Measurements from ENCODE around the gene FBXL20.
"Not testable (repeated sequence)": the region's sequence is repeated elsewhere in the genome, so short reads cannot be mapped to it uniquely, and the experiment has no call there.

Gene FBXL20

DNA sequence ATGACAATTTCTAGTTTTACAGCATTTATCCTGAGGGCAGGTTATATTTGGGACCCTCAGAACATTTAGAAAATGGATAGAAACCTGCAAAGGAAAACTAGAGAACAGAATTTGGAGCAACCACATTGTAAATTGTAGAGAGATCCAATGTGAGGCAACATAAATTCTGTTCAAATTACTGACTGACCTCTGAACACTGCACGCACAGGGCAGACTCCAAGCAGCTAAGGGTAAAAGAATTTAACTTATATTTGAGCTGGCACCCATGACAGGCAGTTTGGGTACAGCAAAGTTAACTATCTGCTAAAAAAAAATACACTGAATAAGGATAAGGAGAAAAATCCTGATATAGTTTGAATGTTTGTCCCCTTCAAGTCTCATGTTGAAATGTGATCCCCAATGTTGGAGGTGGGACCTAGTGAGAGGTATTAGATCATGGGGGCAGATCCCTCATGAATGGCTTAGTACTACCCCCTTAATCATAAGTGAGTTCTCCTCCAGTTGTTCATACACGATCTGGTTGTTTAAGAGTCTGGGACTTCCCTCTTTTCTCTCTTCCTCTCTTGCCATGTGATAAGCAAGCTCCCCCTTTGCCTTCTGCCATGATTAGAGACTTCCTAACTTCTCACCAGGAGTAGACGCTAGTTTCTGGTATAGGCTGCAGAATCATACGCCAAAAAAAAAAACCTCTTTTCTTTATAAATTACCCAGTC is 75.7 kb downstream of the FBXL20 start:
- no peak for FAIRE-seq

DNA sequence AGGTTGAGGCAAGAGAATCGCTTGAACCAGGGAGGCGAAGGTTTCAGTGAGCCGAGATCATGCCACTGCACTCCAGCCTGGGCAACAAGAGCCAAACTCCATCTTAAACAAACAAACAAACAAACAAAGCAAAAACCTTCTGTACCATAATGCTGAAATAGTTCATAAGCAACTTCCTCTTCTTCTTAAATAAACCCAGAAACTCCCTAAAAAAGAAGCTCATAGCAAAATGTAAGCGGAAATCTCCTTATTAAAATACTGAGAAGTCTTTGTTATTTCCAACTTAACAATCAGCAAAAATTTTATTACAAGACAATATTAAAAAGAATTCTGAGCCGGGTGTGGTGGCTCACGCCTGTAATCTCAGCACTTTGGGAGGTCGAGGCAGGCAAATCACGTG is 82.8 kb downstream of the FBXL20 start:
- FAIRE-seq = no peak

DNA sequence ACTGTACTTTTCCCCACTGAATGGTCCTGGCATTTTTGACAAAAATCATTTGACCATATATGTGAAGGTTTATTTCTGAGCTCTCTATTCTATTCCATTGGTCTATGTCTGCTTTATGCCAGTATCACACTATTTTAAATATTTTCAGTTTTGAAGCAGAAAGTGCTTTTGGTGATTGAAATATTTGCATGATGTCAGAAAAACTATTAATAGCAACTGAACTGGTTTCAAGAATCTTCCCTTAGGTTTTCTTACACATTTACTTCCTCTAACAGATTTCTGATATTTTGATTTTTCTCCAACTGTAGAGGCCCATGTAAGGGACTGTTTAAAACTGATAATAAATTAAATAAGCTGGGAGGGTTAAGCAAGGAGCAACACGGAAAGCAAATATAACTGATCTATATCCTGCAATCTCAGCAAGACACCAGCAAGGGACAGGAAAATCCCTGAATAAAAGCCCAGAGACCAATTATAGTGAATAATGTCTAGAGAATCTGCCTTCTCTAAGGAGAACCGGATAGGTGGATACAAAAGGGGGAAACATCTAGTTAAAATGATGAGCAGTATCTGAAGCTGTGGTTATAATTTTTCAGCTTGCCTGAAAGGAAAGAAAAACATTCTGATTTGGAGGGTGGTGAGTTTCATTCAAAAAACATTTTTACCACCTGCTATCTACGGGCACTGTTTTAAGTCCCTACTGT is 94.8 kb downstream of the FBXL20 start:
- no peak for FAIRE-seq

DNA sequence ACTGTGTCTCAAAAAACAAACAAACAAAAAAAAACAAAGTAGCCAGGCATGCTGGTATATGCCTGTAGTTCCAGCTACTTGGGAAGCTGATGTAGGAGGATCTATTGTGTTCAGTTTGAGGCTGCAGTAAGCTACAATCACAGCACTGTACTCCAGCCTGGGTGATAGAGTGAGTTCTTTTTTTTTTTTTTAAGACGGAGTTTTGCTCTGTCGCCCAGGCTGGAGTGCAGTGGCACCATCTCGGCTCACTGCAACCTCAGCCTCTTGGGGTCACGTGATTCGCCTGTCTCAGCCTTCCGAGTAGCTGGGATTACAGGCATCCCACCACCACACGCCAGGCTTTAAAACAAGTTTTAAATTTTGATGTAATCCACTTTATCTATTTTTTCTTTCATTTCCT is 95.4 kb downstream of the FBXL20 start:
- FAIRE-seq = no peak

DNA sequence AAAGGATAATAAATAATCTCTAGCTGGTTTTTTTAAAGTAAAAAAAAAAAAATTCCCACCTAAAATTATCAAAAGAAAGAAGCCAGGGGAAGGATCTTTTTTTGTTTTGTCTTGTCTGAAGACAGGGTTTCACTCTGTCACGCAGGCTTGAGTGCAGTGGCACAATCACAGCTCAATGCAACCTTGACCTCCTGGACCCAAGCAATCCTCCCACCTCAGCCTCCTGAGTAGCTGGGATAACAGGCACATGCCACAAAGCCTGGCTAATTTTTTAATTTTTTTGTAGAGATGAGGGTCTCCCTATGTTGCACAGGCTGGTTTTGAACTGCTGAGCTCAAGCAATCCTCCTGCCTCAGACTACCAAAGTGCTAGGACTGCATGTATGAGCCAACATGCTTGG is 97.2 kb downstream of the FBXL20 start:
- FAIRE-seq = no peak

DNA sequence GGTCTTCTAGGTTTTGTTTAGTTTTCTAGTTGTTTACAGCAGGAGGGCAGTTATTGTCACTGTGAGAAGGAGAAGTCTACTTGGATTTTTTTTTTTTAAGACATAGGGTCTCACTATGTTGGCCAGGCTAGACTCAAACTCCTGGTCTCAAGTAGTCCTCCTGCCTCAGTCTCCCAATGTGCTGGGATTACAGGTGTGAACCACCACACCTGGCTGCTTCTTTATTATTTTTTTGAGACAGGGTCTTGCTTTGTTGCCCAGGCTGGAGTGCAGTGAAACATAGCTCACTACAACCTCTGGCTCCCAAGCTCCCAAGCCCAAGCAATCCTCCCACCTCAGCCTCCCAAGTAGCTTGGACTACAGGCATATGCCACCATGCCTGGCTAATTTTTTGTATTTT is 107.4 kb downstream of the FBXL20 start:
- no peak for FAIRE-seq

DNA sequence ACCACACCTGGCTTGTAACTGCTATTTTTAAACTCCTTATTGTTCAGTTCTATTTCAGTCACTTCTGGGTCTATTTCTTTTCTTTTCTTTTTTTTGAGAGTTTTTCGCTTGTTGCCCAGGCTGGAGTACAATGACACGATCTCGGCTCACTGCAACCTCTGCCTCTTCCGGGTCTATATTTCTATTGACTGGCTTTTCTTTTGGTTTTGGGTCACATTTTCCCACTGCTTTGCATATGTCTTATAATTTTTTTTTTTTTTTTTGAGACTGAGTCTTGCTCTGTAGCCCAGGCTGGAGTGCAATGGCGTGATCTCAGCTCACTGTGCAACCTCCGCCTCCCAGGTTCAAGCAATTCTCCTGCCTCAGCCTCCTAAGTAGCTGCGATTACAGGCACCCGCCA is 108.9 kb downstream of the FBXL20 start:
- not testable (repeated sequence) for FAIRE-seq

DNA sequence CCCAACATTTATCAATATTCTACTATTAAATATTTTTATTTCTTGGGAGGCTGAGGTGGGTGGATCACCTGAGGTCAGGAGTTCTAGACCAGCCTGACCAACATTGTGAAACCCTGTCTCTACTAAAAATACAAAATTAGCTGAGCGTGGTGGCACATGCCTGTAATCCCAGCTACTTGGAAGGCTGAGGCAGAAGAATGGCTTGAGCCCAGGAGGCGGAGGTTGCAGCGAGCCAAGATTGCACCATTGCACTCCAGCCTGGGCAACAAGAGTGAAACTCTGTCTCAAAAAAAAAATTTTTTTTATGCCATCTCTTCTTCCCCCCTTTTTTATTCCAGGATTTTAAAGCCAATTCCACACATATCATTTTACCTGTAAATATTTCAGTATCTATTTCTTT is 114.9 kb downstream of the FBXL20 start:
- FAIRE-seq = not testable (repeated sequence)

DNA sequence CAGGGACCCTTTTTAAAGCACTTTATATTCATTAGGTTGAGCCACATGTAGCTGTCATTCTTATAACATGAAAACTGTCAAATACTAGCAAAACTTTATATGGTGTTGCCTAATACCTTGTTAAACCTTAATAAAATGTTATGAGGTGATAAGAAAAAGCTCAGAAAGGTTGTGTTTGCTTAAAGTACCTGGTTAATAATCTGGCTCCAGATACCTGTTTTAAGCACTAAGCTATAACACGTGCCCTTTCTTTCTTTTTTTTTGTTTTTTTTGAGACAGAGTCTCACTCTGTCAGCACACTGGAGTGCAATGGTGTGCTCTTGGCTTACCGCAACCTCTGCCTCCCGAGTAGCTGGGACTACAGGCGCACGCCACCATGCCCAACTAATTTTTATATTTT is 116.7 kb downstream of the FBXL20 start:
- no peak for FAIRE-seq

DNA sequence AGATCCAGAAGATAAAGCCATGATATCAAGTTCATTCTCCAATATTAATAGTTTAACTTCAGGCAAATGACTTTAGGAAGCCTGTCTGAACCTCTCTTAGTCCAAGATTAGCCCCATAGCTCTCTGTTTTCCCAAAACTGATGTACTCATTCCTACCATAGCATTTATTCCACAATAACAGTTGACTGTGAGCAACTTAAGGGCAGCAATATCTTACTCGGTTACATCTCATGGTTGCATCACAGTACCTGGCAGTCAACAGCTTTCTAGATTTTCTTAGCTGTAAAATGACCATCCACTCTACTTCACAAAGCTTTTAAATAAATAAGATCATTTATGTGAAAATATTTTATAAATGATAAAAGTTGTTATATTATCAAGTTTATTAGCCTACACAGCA is 117.5 kb downstream of the FBXL20 start:
- no peak for FAIRE-seq

DNA sequence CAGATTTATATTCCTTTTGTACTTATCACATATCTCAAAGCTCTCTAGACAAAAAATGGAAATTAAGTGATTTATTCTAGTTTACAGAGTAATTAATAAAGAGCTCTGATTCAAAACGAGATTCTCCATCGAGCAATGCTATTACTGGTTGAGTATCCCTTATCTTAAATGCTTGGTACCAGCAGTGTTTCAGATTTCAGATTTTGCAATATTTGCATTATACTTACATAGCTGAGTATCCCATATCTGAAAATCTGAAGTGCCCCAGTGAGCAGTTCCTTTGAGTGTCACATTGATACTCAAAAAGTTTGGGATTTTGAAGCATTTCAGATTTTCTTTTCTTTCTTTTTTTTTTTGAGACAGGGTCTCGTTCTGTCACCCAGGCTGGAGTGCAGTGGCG is 118.3 kb downstream of the FBXL20 start:
- FAIRE-seq = no peak

DNA sequence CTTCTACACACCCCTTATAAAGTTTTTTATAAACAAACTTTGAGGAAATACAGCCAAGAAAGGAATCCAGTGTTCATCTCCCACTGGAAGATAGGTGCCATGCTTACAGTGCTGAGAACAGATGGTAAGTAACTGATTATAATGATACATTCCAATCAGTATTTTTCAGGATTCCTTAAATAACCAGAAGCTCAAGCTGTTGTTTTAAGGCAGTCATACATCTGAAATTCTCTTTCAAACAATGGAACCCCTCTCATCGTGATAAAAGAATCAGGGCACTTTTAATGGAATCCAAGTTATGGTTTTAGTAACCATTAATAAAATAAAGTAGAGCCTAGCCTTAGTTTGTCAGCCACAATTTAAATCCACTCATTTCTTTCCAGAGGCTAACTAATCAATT is 119.6 kb downstream of the FBXL20 start:
- no peak for FAIRE-seq

DNA sequence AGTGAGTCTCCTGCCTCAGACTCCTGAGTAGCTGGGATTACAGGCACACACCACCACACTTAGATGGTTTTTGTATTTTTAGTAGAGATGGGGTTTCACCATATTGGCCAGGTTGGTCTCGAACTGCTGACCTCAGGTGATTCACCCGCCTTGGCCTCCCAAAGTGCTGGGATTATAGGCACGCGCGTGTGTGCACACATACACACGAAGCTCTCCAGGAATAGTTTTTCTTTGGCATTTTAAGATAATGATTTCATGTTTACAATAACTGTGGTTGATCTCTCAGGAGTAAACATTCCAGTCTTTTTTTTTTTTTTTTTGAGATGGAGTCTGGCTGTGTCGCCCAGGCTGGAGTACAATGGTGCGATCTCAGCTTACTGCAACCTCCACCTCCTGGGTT is 123.2 kb downstream of the FBXL20 start:
- not testable (repeated sequence) for FAIRE-seq

DNA sequence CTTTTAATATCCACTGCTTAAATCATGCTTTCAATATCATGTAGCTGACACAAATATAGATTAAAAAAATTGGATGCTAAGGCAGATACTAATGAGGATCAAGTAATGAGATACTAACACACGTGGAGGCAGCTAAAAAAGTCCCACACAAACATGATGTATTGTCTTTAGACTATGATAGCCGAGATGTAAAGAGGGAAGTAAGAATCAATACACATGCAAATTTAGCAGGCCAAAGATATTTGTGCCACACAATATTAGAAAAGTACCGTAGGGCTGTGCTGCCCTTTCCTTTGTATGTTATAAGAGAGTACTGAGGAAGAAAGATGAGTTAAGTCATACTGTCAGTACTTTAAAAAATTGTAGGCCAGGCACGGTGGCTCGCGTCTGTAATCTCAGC is 124.3 kb downstream of the FBXL20 start:
- no peak for FAIRE-seq

DNA sequence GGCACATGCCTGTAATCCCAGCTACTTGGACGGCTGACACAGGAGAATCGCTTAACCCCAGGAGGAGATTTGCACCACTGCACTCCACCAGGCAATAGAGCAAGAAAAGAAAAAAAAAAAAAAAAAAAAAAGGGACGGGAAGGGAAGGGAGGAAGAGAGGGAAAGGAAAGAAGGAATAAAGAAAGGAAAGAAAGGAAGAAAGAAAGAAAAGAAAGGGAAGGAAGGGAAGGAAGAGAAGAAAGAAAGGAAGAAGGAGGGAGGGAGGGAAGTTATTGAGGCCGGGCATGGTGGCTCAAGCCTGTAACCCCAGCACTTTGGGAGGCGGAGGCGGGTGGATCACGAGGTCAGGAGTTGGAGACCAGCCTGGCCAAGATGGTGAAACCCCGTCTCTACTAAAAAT is 125.3 kb downstream of the FBXL20 start:
- no peak for FAIRE-seq

DNA sequence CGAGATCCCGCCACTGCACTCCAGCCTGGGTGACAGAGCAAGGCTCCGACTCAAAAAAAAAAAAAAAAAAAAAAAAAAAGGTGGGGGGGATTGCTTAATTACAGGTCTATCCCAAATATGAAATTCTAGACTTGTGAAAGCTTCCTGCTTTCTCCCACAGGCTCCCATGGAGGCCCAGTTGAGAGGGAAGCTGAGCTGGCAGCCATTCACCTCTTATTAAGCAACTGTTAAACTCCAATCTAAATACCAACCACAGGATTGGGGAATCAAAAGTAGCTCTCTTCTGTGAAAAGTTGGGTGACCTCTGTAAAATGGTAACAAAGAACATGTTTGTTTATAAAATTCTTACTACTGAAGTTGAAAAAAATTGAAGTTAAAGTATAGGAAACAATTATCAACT is 129.9 kb downstream of the FBXL20 start:
- FAIRE-seq = no peak

DNA sequence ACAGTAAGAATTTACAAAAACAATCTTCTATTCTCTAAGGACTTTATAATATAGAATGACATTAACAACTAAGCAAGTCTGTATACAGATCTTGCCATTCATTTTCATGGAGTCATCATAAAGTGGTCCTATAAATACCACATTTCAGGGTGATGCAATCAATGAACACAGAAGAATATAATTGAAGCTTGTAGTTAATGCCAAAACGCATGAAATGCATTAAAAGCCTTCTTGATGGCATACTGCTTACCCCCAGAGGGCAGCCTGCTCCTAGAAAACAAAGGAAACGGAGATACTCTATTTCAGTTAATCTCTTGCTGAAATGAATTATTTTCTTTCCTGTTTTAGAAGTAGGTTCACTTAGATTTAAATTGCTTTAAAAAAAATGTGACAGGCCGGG is 130.5 kb downstream of the FBXL20 start:
- no peak for FAIRE-seq

DNA sequence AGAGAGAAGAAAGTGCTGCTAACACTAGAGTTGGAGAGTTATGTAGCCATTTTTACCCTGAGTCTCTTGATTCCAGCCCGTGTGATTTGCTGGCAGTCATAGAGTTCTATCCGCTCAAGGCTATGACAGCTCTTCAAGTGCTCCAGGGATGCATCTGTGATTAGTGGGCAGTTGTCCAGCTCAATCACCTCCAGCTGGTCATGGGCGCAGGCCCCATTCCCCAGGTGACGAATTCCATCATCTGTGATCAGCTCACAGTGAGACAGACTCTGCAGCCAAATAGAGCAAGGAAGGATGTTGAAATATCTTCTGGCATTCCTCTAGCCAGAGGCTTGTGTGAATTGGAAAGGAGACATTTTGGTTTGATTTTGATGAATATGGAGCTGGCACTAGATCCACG is 137.3 kb downstream of the FBXL20 start:
- FAIRE-seq = no peak

DNA sequence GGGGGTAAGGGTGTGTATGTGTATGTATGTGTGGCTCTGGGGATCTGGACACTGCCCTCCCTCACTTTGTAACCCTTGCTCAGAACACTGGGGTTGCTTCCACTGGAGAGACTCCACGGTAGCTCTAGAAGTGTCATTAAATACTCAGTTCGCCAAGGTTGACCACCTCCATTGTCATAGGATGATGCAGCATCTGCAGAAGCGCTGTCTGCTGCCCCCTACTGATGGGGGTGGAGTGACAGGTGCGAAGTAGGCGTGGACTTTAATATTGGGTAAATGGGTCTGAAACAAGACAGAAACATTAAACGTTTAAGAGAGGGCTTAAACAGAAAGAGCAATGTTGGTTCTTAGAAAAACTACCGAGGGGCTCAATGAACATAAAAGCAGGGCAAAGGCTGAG is 140.1 kb downstream of the FBXL20 start:
- no peak for FAIRE-seq

DNA sequence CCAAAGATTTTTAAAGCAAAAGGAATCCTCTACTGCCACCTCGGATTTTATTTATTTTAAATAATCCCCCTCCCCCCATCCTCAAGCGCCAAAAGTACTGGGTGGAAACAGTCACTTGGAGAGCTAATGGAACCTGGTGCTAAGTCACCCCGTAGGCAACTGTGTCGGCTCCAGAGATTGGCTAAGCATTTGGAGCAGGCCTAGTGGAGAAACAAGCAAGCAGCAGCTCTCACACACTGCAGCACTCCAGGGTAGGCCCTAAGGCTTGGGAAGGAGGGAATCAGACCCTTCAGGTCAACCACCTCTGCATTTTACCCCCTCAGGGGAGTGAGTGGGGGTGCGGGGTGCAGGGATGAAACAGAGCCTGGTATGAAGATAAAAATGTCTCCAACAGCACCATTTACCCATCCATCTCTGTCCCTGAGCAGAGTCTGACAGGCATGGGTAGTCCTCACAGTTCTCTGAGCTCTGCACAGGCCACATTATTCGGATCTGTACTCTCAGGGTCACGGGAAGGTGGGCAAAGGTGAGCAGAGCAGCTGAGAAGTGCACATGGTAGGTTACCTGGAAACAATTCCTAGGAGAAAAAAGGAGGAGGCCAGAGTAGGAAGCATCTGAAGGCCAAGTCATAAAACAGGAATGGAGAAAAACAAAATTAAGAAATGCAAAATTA is 148.5 kb downstream of the FBXL20 start:
- no peak for FAIRE-seq

DNA sequence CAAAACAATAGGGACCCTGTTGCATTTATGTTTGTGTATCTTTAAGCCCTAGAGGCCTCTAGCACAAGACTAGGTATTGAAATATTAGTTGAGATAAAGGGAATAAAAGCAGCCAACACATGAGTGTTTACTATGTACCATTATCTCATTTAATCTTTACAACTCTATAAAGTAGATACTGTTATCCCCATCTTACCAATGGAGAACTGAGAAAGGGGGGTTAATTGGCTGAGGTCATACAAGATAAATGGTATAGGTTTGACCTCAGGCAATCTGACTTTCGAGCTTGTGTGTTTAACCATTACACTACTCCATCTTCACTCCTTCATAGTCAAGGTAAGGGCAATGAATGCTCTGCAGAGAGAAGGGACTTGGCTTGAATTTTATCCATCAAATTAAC is 149.4 kb downstream of the FBXL20 start:
- FAIRE-seq = no peak

DNA sequence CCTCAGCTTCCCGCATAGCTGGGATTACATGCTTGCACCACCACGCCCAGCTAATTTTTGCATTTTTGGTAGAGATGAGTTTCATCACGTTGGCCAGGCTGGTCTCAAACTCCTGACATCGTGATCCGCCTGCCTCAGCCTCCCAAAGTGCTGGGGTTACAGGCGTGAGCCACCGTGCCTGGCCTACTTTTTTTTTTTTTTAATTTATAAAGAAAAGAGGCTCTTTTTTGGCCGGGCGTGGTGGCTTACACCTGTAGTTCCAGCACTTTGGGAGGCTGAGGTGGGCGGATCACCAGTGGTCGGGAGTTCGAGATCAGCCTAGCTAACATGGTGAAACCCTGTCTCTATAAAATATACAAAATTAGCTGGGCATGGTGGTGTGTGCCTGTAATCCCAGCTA is 151.3 kb downstream of the FBXL20 start:
- not testable (repeated sequence) for FAIRE-seq

DNA sequence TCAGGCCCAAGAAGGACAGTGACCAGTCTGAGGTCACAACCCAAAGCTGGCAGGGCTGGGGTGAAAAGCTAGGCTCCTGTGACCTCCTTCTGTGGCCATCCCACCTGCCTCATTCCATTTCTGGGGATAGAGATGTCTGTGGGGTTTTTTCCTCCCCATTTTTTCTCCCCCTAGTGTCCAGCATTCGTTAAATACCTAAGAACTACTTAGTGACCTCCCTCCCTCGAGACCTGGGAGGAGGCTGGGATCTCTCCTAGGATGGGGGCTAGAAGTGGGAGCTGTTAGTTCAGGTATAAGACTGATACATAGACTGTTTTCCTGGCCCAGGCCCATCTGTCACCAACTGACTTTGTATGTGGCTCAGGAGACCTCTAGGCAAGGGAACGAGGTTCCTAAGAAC is 155.2 kb downstream of the FBXL20 start:
- no peak for FAIRE-seq
